Keratinocyte (primary cell): ENCODE data around the gene NIM1K. TPM values are rescaled to one million over a fixed set of nuclear protein-coding genes. Genes with fewer than 3 reads are reported as not detected.

Experiments used
- DNase-seq: peaks from one replicate; pipeline ENCODE4 v3.0.0-alpha.2; 2011; ENCODE audit warnings: low read depth, missing footprints, low spot score
- FAIRE-seq: peaks from 2 replicates; lab custom pipeline; 2011; peaks lifted over from hg19 to GRCh38; lab: Jason Lieb, UNC
- H2AFZ ChIP-seq: 2 replicates; pipeline ENCODE4 v1.6.0; 2012; ENCODE audit warnings: low read length, control low read depth, inconsistent platforms; ENCODE audit not compliant: control insufficient read depth
- H3K27ac ChIP-seq: 2 replicates; pipeline ENCODE4 v1.5.1; 2011; ENCODE audit warnings: low read length; ENCODE audit not compliant: control insufficient read depth, insufficient read depth
- H3K27me3 ChIP-seq: 3 replicates; pipeline ENCODE4 v1.6.0; 2011; ENCODE audit warnings: low read length; ENCODE audit not compliant: control insufficient read depth, insufficient read depth; ENCODE audit errors: extremely low read depth
- H3K36me3 ChIP-seq, 2 experiments: 2 replicates in 1 of 2; 3 replicates in 1 of 2; pipeline ENCODE4 v1.5.1; 2011; ENCODE audit warnings: low read length in 2 of 2, mild to moderate bottlenecking in 1 of 2; ENCODE audit not compliant: control insufficient read depth in 2 of 2, insufficient read depth in 2 of 2; ENCODE audit errors: extremely low read depth in 1 of 2
- H3K4me1 ChIP-seq: 3 replicates; pipeline ENCODE4 v1.5.1; 2011; ENCODE audit warnings: low read length; ENCODE audit not compliant: control insufficient read depth, insufficient read depth; ENCODE audit errors: extremely low read depth
- H3K4me2 ChIP-seq: 3 replicates; pipeline ENCODE4 v1.6.0; 2011; ENCODE audit warnings: low read depth, low read length; ENCODE audit not compliant: control insufficient read depth, insufficient read depth; ENCODE audit errors: extremely low read depth
- H3K4me3 ChIP-seq, 3 experiments: fragments of 200-600 bp in 1 of 3; sonication (generic) in 1 of 3; 2 replicates in 2 of 3; 3 replicates in 1 of 3; pipeline ENCODE4 v1.5.1; 2011 to 2016; ENCODE audit warnings: low read length in 3 of 3, mild to moderate bottlenecking in 3 of 3, control low read depth in 2 of 3, inconsistent platforms in 1 of 3, low read depth in 1 of 3, mixed read lengths in 1 of 3, mixed run types in 1 of 3, moderate library complexity in 1 of 3; ENCODE audit not compliant: control insufficient read depth in 2 of 3, insufficient read depth in 2 of 3; ENCODE audit errors: extremely low read depth in 1 of 3
- H3K79me2 ChIP-seq: 2 replicates; pipeline ENCODE4 v1.6.0; 2012; ENCODE audit warnings: low read length; ENCODE audit not compliant: control insufficient read depth, insufficient read depth
- H3K9ac ChIP-seq: 3 replicates; pipeline ENCODE4 v1.6.0; 2011; ENCODE audit warnings: low read length; ENCODE audit not compliant: control insufficient read depth, insufficient read depth; ENCODE audit errors: extremely low read depth
- H3K9me1 ChIP-seq: 3 replicates; pipeline ENCODE4 v1.6.0; 2011; ENCODE audit warnings: low read length; ENCODE audit not compliant: control insufficient read depth, insufficient read depth; ENCODE audit errors: extremely low read depth
- H3K9me3 ChIP-seq: 2 replicates; pipeline ENCODE4 v1.5.1; 2012; ENCODE audit warnings: low read depth, low read length; ENCODE audit not compliant: control insufficient read depth
- H4K20me1 ChIP-seq: 3 replicates; pipeline ENCODE4 v1.6.0; 2011; ENCODE audit warnings: low read length; ENCODE audit not compliant: control insufficient read depth, insufficient read depth; ENCODE audit errors: extremely low read depth
- CTCF ChIP-seq, 3 experiments: IDR thresholded peaks in 1 of 3; conservative IDR thresholded peaks in 1 of 3; optimal IDR thresholded peaks in 1 of 3; 2 replicates in 2 of 3; 3 replicates in 1 of 3; pipeline versions ENCODE3 to v1.5.1; 2011; ENCODE audit warnings: low read length in 3 of 3, mild to moderate bottlenecking in 3 of 3, moderate library complexity in 2 of 3, control low read depth in 1 of 3, inconsistent platforms in 1 of 3; ENCODE audit not compliant: insufficient read depth in 2 of 3; ENCODE audit errors: extremely low read depth in 1 of 3
- EZH2 ChIP-seq: IDR thresholded peaks from one replicate; pipeline ENCODE4 v1.6.1; 2012; ENCODE audit warnings: inconsistent platforms, mild to moderate bottlenecking, low read length, moderate library complexity
- dilution Hi-C: fragments of 300-500 bp; cut with MboI; formaldehyde crosslinking; loops from one replicate; pipeline ENCODE4 v1.7.0; 2020; ENCODE audit warnings: low sequenced_read_pairs; ENCODE audit not compliant: extremely low pct_ligation_motif_present
- polyA plus RNA-seq, 5 experiments: library from polyadenylated mRNA; depleted of rRNA in 3 of 5; stranded (reverse) in 3 of 5; stranded (forward) in 1 of 5; unstranded in 1 of 5; fragments of >200 nt; gene quantifications; 1 replicate in 1 of 5; 2 replicates in 3 of 5; 3 replicates in 1 of 5; pipeline versions ENCODE4 v1.2.1 to v1.2.3, GENCODE V29; 2011 to 2012; ENCODE audit warnings: missing spikeins in 2 of 5, low read depth in 1 of 5, low replicate concordance in 1 of 5

Gene NIM1K
- polyA plus RNA-seq, 1 donor (not counting 4 experiments of a cell fraction or from before 2014, with no cell fraction given): 0.07 TPM

GRCh38 chr5:43255704-43256103, 63.7 kb downstream of the NIM1K start:
- no peak overlapping the region for H3K27ac ChIP-seq
- peaks cover 3% of the 10 kb centered on the region for H3K27me3 ChIP-seq
- no peaks in the 10 kb centered on the region for H3K4me1 ChIP-seq
- H3K9me1 ChIP-seq: no peaks in the 10 kb centered on the region
- no peak overlapping the region for H3K9ac ChIP-seq
- no peak overlapping the region for H2AFZ ChIP-seq
- H3K79me2 ChIP-seq: no peaks in the 10 kb centered on the region
- H3K36me3 ChIP-seq: no peaks in the 10 kb centered on the region
- DNase-seq: no peak
- dilution Hi-C loops: no loop called here
- H3K4me3 ChIP-seq: no peak overlapping the region
- no peak overlapping the region for H3K4me2 ChIP-seq
- H4K20me1 ChIP-seq: no peaks in the 10 kb centered on the region
- H3K9me3 ChIP-seq: no peaks in the 10 kb centered on the region
- FAIRE-seq: no peak
- TF ChIP-seq EZH2 (no peak), CTCF (optimal IDR thresholded peaks at IDR 0.05 in 1 of 3, IDR thresholded peaks at IDR 0.05 in 1 of 3, conservative IDR thresholded peaks at IDR 0.05 in 1 of 3; ENCODE audit: extremely low read depth in 1 of 3, insufficient read depth in 2 of 3, low read length in 3 of 3) (no peak)

GRCh38 chr5:43256261-43256966, 64.4 kb downstream of the NIM1K start:
- TF ChIP-seq EZH2 (no peak), CTCF (optimal IDR thresholded peaks at IDR 0.05 in 1 of 3, IDR thresholded peaks at IDR 0.05 in 1 of 3, conservative IDR thresholded peaks at IDR 0.05 in 1 of 3; ENCODE audit: extremely low read depth in 1 of 3, insufficient read depth in 2 of 3, low read length in 3 of 3) (no peak)
- no peaks in the 10 kb centered on the region for H3K4me1 ChIP-seq
- no peaks in the 10 kb centered on the region for H3K79me2 ChIP-seq
- no peaks in the 10 kb centered on the region for H4K20me1 ChIP-seq
- H3K9me1 ChIP-seq: no peaks in the 10 kb centered on the region
- no peak overlapping the region for H3K4me3 ChIP-seq
- H3K4me2 ChIP-seq: no peak overlapping the region
- H3K9ac ChIP-seq: no peak overlapping the region
- no peak overlapping the region for H3K27ac ChIP-seq
- H2AFZ ChIP-seq: no peak overlapping the region
- no peaks in the 10 kb centered on the region for H3K9me3 ChIP-seq
- FAIRE-seq (no peak), DNase-seq (no peak)
- peaks cover 3% of the 10 kb centered on the region for H3K27me3 ChIP-seq
- dilution Hi-C loops: no loop called here
- H3K36me3 ChIP-seq: no peaks in the 10 kb centered on the region
